Endothelial cell of umbilical vein (primary cell): Measurements from ENCODE around the gene ZNF827. TPM values are rescaled to one million over a fixed set of nuclear protein-coding genes. Genes with fewer than 3 reads are reported as not detected.
"Not testable (repeated sequence)": the region's sequence is repeated elsewhere in the genome, so short reads cannot be mapped to it uniquely, and the experiment has no call there.

Experiments
- BruUV-seq: library from RNA; stranded (reverse); fragments of 400-500 nt; replicated peaks from 2 replicates; lab custom pipeline; 2021; lab: Mats Ljungman, UMichigan
- CTCF ChIA-PET: fragments of 300-600, 350-600 bp; sonication (Branson Sonifier 250); formaldehyde crosslinking; loops from one replicate; lab custom pipeline; 2021; ENCODE audit warnings: antibody characterized with exemption, inconsistent platforms; lab: Charles Lee
- POLR2A ChIA-PET: fragments of 300-600, 350-600 bp; sonication (Branson Sonifier 250); formaldehyde crosslinking; loops from one replicate; lab custom pipeline; 2021; ENCODE audit warnings: antibody characterized with exemption, inconsistent platforms; lab: Charles Lee
- DNase-seq: peaks from one replicate; pipeline ENCODE4 v3.0.0-alpha.2; 2011; ENCODE audit warnings: low read depth, low spot score
- FAIRE-seq: peaks from 2 replicates; lab custom pipeline; 2011; peaks lifted over from hg19 to GRCh38; lab: Jason Lieb, UNC
- H2AFZ ChIP-seq: 2 replicates; pipeline ENCODE4 v1.6.0; 2012; ENCODE audit warnings: low read depth, low read length, control low read depth, inconsistent platforms
- H3K27ac ChIP-seq: 2 replicates; pipeline ENCODE4 v1.5.1; 2011; ENCODE audit warnings: low read depth, mild to moderate bottlenecking, control low read depth, low read length, moderate library complexity; ENCODE audit not compliant: insufficient read depth
- H3K27me3 ChIP-seq, 2 experiments: 2 replicates each; pipeline versions ENCODE4 v1.6.0 to v1.6.1; 2011; ENCODE audit warnings: low read length in 2 of 2, mixed read lengths in 1 of 2; ENCODE audit not compliant: control insufficient read depth in 2 of 2, insufficient read depth in 2 of 2
- H3K36me3 ChIP-seq, 2 experiments: 2 replicates in 1 of 2; 3 replicates in 1 of 2; pipeline ENCODE4 v1.5.1; 2011; ENCODE audit warnings: low read length in 2 of 2, mild to moderate bottlenecking in 1 of 2, moderate library complexity in 1 of 2; ENCODE audit not compliant: control insufficient read depth in 2 of 2, insufficient read depth in 2 of 2; ENCODE audit errors: extremely low read depth in 1 of 2
- H3K4me1 ChIP-seq: 3 replicates; pipeline ENCODE4 v1.5.1; 2011; ENCODE audit warnings: mild to moderate bottlenecking, low read length; ENCODE audit not compliant: control insufficient read depth, insufficient read depth; ENCODE audit errors: extremely low read depth
- H3K4me2 ChIP-seq: 2 replicates; pipeline ENCODE4 v1.6.1; 2011; ENCODE audit warnings: low read length, control low read depth, mixed read lengths; ENCODE audit not compliant: insufficient read depth
- H3K4me3 ChIP-seq, 3 experiments: fragments of 200-600 bp in 1 of 3; sonication (generic), shearing (Covaris generic) in 1 of 3; replicated peaks in 1 of 3; 2 replicates each; pipeline ENCODE4 v1.5.1; 2011 to 2016; ENCODE audit warnings: control low read depth in 3 of 3, low read length in 3 of 3, mild to moderate bottlenecking in 2 of 3, inconsistent platforms in 1 of 3, low read depth in 1 of 3, moderate library complexity in 1 of 3; ENCODE audit not compliant: insufficient read depth in 1 of 3
- H3K79me2 ChIP-seq: 2 replicates; pipeline ENCODE4 v1.6.0; 2012; ENCODE audit warnings: low read length, inconsistent platforms; ENCODE audit not compliant: control insufficient read depth, insufficient read depth
- H3K9ac ChIP-seq: replicated peaks from 2 replicates; pipeline ENCODE3; 2011; ENCODE audit warnings: low read length, control low read depth; ENCODE audit not compliant: insufficient read depth; ENCODE audit errors: extremely low read depth
- H3K9me1 ChIP-seq: replicated peaks from 3 replicates; pipeline ENCODE4 v1.6.0; 2011; ENCODE audit warnings: mild to moderate bottlenecking, low read length; ENCODE audit not compliant: control insufficient read depth, insufficient read depth; ENCODE audit errors: extremely low read depth
- H3K9me3 ChIP-seq: replicated peaks from 2 replicates; pipeline ENCODE4 v1.5.1; 2012; ENCODE audit warnings: low read length, inconsistent platforms; ENCODE audit not compliant: control insufficient read depth, insufficient read depth
- H4K20me1 ChIP-seq: replicated peaks from 2 replicates; pipeline ENCODE3; 2011; ENCODE audit warnings: mild to moderate bottlenecking, low read length; ENCODE audit not compliant: control insufficient read depth, insufficient read depth; ENCODE audit errors: extremely low read depth
- CTCF ChIP-seq, 2 donors: IDR thresholded peaks; 1 replicate in 1 of 2; 2 replicates in 1 of 2; pipeline ENCODE4 v1.5.1; 2011; ENCODE audit warnings: low read length in 2 of 2, mild to moderate bottlenecking in 2 of 2, moderate library complexity in 2 of 2, control low read depth in 1 of 2, inconsistent platforms in 1 of 2, low read depth in 1 of 2; ENCODE audit not compliant: insufficient read depth in 1 of 2; ENCODE audit errors: extremely low read depth in 1 of 2
- JUN ChIP-seq: IDR thresholded peaks from 2 replicates; pipeline ENCODE4 v1.6.1; 2011; ENCODE audit warnings: borderline replicate concordance, low read depth; ENCODE audit not compliant: insufficient read length, insufficient read depth
- MYC ChIP-seq: IDR thresholded peaks from one replicate; pipeline ENCODE4 v1.6.1; 2011; ENCODE audit warnings: mild to moderate bottlenecking, low read depth, low read length
- POLR2A ChIP-seq: IDR thresholded peaks from 2 replicates; pipeline ENCODE4 v1.6.1; 2012; ENCODE audit warnings: low read depth, mild to moderate bottlenecking, control low read depth, low read length
- POLR2AphosphoS5 ChIP-seq: IDR thresholded peaks from 2 replicates; pipeline ENCODE4 v1.6.1; 2012; ENCODE audit warnings: low read depth, mild to moderate bottlenecking, control low read depth, low read length, moderate library complexity; ENCODE audit not compliant: insufficient read depth
- dilution Hi-C: fragments of 300-500 bp; cut with MboI; formaldehyde crosslinking; loops from one replicate; pipeline ENCODE4 v1.15.0; 2019; ENCODE audit warnings: low sequenced_read_pairs; ENCODE audit not compliant: extremely low pct_ligation_motif_present
- intact Hi-C: fragments of 100-400 bp; cut with micrococcal nuclease; formaldehyde crosslinking; loops from one replicate; pipeline ENCODE4 v1.10.0; 2022
- polyA plus RNA-seq, 4 experiments: library from polyadenylated mRNA; depleted of rRNA in 3 of 4; stranded (reverse) in 3 of 4; unstranded in 1 of 4; fragments of >200 nt; gene quantifications; 2 replicates each; pipeline versions ENCODE4 v1.2.1 to v1.2.3, GENCODE V29; 2011 to 2012; ENCODE audit warnings: missing spikeins in 1 of 4
- total RNA-seq: library from RNA; stranded (reverse); gene quantifications from 2 replicates; pipeline ENCODE4 v1.2.3, GENCODE V29; 2021
- TF ChIP-seq, protein P1 (sequence below): IDR thresholded peaks from 2 replicates; pipeline ENCODE4 v1.6.1; 2011; ENCODE audit not compliant: insufficient read depth, insufficient read length

The ZNF827 gene
- total and polyA plus RNA-seq, 2 donors (not counting 3 experiments of a cell fraction or from before 2014, with no cell fraction given), result 16.9 to 23.7 TPM

- TF ChIP-seq CTCF (IDR thresholded peaks at IDR 0.05; ENCODE audit: extremely low read depth in 1 of 2, insufficient read depth in 1 of 2, low read depth in 1 of 2, low read length in 2 of 2) (peak; percentile 33 to 48), MYC (no peak)
- Histone ChIP-seq H3K9me1 (no peaks in the 10 kb centered on the region), H3K27me3 (no peaks in the 10 kb centered on the region), H3K4me3 (no peak overlapping the region), H3K4me2 (no peak overlapping the region), H3K79me2 (no peaks in the 10 kb centered on the region), H3K36me3 (no peaks in the 10 kb centered on the region), H3K9me3 (no peaks in the 10 kb centered on the region), H2AFZ (no peak overlapping the region), H4K20me1 (no peaks in the 10 kb centered on the region), H3K27ac (no peak overlapping the region), H3K9ac (no peak overlapping the region), H3K4me1 (peaks cover 28% of the 10 kb centered on the region)
- dilution Hi-C loops (no loop called here), intact Hi-C loops (loop anchor here (1.0 to 2.0 kb wide), 2 partner anchors 9 to 333 kb away; no protein-coding TSS in a partner anchor)
- peak; percentile 67 for DNase-seq
- ChIA-PET CTCF (interaction anchor here (1.0 to 2.2 kb wide), 4 partner anchors 10 to 112 kb away, joined by 3 to 13 read pairs (median 4); no protein-coding TSS in a partner anchor), POLR2A (no interaction called here)
- no TSS peak for BruUV-seq
- FAIRE-seq, result no peak
Measured at GRCh38 chr4:145840162-145840768, 98.4 kb downstream of the ZNF827 start.

- TF ChIP-seq, protein P1, sequence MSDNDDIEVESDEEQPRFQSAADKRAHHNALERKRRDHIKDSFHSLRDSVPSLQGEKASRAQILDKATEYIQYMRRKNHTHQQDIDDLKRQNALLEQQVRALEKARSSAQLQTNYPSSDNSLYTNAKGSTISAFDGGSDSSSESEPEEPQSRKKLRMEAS, result no peak
- TF ChIP-seq POLR2AphosphoS5 (no peak), POLR2A (no peak), MYC (no peak), JUN (no peak)
- dilution Hi-C loops, result no loop called here
- H2AFZ ChIP-seq, result no peak overlapping the region
- no peak for DNase-seq
- no peaks in the 10 kb centered on the region for H3K9me3 ChIP-seq
- H3K4me2 ChIP-seq, result no peak overlapping the region
- no peaks in the 10 kb centered on the region for H3K27me3 ChIP-seq
- no peaks in the 10 kb centered on the region for H4K20me1 ChIP-seq
- POLR2A ChIA-PET, result no interaction called here
- FAIRE-seq, result no peak
- no peak overlapping the region for H3K9ac ChIP-seq
- peaks cover 28% of the 10 kb centered on the region for H3K4me1 ChIP-seq
- intact Hi-C loops, result no loop called here
- H3K9me1 ChIP-seq, result no peaks in the 10 kb centered on the region
- H3K79me2 ChIP-seq, result no peaks in the 10 kb centered on the region
- H3K4me3 ChIP-seq, result no peak overlapping the region
- BruUV-seq, result no TSS peak
- no peak overlapping the region for H3K27ac ChIP-seq
- no peaks in the 10 kb centered on the region for H3K36me3 ChIP-seq
- CTCF ChIA-PET, result interaction anchor here (1.2 to 1.9 kb wide), 2 partner anchors 9 to 19 kb away, joined by 3 to 5 read pairs; no protein-coding TSS in a partner anchor
Measured at GRCh38 chr4:145839151-145839550, 99.5 kb downstream of the ZNF827 start.

DNA sequence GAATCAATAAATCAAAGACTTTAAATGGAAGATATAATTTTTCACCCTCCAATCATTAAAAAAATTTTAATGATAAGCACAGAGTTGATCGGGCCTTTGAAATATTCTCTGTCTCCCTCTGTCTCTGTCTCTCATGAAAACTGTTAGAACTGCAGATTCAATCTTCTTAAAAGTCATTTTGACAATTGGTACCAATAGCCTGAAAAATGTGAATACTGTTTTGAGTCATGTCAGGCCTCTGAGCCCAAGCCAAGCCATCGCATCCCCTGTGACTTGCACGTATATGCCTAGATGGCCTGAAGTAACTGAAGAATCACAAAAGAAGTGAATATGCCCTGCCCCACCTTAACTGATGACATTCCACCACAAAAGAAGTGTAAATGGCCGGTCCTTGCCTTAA, 106.2 kb downstream of the ZNF827 start:
- H3K4me1 ChIP-seq, result peaks cover 13% of the 10 kb centered on the region
- H3K4me2 ChIP-seq, H3K9me1 ChIP-seq, H3K9me3 ChIP-seq, FAIRE-seq, H3K9ac ChIP-seq, BruUV-seq, H4K20me1 ChIP-seq, POLR2A ChIA-PET, DNase-seq, H3K4me3 ChIP-seq, H3K27me3 ChIP-seq, CTCF ChIA-PET, H3K36me3 ChIP-seq, intact Hi-C loops, H2AFZ ChIP-seq, dilution Hi-C loops, H3K27ac ChIP-seq, H3K79me2 ChIP-seq: not testable (repeated sequence)
